Loucy (cell line): ENCODE measurements around the gene ALDH1L2.

Experiments used
- H2AFZ ChIP-seq: fragments of 200-600 bp; sonication (generic); 2 replicates; pipeline ENCODE4 v1.6.0; 2016; ENCODE audit warnings: antibody characterized with exemption, mild to moderate bottlenecking, low read length, moderate library complexity
- H3F3A ChIP-seq: fragments of 200-600 bp; 2 replicates; pipeline ENCODE4 v1.6.0; 2016; ENCODE audit warnings: antibody characterized with exemption, low read depth, mild to moderate bottlenecking
- H3K27me3 ChIP-seq: fragments of 200-600 bp; sonication (generic); 2 replicates; pipeline ENCODE4 v1.6.1; 2014; ENCODE audit warnings: low read length, mild to moderate bottlenecking; ENCODE audit not compliant: insufficient read depth, poor library complexity, severe bottlenecking
- H3K36me3 ChIP-seq: fragments of 200-600 bp; sonication (generic); 2 replicates; pipeline ENCODE4 v1.6.1; 2016; ENCODE audit warnings: low read length; ENCODE audit not compliant: insufficient read depth
- H3K4me1 ChIP-seq: fragments of 200-600 bp; sonication (generic); 2 replicates; pipeline ENCODE4 v1.5.1; 2014; ENCODE audit warnings: low read length, mild to moderate bottlenecking; ENCODE audit not compliant: insufficient read depth, poor library complexity, severe bottlenecking
- H3K4me2 ChIP-seq: fragments of 200-600 bp; sonication (generic); 2 replicates; pipeline ENCODE4 v1.6.0; 2014; ENCODE audit warnings: antibody characterized with exemption, low read length, low read depth, mild to moderate bottlenecking; ENCODE audit not compliant: poor library complexity, severe bottlenecking
- H3K4me3 ChIP-seq: fragments of 200-600 bp; sonication (generic); 2 replicates; pipeline ENCODE4 v1.5.1; 2014; ENCODE audit warnings: low read length, mild to moderate bottlenecking, mixed read lengths; ENCODE audit not compliant: poor library complexity, severe bottlenecking
- H3K79me2 ChIP-seq: fragments of 200-600 bp; sonication (generic); 2 replicates; pipeline ENCODE4 v1.6.1; 2014; ENCODE audit warnings: low read length; ENCODE audit not compliant: insufficient read depth
- H3K9ac ChIP-seq: fragments of 200-600 bp; sonication (generic); 2 replicates; pipeline ENCODE4 v1.6.0; 2014; ENCODE audit warnings: mild to moderate bottlenecking, low read depth, low read length, moderate library complexity; ENCODE audit not compliant: poor library complexity, severe bottlenecking
- H3K9me2 ChIP-seq: fragments of 200-600 bp; sonication (generic); replicated peaks from 2 replicates; pipeline ENCODE4 v1.6.1; 2016; ENCODE audit warnings: low read depth, low read length, mixed read lengths
- H3K9me3 ChIP-seq: fragments of 200-600 bp; sonication (generic); 2 replicates; pipeline ENCODE4 v1.6.1; 2014; ENCODE audit warnings: mild to moderate bottlenecking, antibody characterized with exemption, low read length, low read depth; ENCODE audit not compliant: insufficient read depth
- H4K20me1 ChIP-seq: fragments of 200-600 bp; sonication (generic); 2 replicates; pipeline ENCODE4 v1.6.0; 2014; ENCODE audit warnings: antibody characterized with exemption, low read length, mild to moderate bottlenecking; ENCODE audit not compliant: insufficient read depth, poor library complexity, severe bottlenecking
- EZH2phosphoT487 ChIP-seq: fragments of 200-600 bp; IDR thresholded peaks from 2 replicates; pipeline ENCODE4 v1.6.1; 2018; ENCODE audit warnings: antibody characterized with exemption, mild to moderate bottlenecking, moderate library complexity, borderline replicate concordance
- TF ChIP-seq, protein P1 (sequence below): fragments of 200-600 bp; sonication (generic); conservative IDR thresholded peaks from 2 replicates; pipeline ENCODE4 v1.5.1; 2014; ENCODE audit warnings: mild to moderate bottlenecking, antibody characterized with exemption, low read length

The ALDH1L2 gene

DNA sequence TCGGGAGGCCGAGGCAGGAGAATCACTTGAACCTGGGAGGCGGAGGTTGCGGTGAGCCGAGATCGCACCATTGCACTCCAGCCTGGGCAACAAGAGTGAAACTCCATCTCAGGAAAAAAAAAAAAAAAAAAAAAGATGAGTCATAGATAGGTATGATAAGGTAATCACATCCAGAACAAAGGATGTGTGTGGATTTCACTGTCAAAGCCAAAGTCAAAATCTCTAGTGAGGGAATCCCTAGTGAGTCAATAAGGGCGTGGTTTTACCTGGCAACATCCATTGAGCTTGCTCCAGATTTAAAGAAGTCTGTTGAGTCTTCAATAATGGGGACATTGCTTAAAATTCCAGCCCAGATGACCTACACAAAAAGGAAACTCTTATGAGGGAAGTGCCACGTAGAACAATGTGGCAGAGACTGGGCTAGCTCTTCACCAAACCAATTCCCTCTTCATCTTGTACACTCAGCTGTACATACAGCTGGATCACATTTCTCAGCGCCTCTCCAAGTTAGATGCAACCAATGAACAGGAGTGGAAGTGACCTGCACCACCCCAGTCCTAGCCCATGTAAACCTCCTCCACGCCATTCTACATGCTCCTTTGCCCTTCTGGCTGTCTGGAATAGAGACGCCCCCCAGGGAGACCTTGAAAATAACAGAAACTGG lies 23.4 kb downstream of the ALDH1L2 start:
- TF ChIP-seq EZH2phosphoT487, result no peak
- TF ChIP-seq, protein P1, sequence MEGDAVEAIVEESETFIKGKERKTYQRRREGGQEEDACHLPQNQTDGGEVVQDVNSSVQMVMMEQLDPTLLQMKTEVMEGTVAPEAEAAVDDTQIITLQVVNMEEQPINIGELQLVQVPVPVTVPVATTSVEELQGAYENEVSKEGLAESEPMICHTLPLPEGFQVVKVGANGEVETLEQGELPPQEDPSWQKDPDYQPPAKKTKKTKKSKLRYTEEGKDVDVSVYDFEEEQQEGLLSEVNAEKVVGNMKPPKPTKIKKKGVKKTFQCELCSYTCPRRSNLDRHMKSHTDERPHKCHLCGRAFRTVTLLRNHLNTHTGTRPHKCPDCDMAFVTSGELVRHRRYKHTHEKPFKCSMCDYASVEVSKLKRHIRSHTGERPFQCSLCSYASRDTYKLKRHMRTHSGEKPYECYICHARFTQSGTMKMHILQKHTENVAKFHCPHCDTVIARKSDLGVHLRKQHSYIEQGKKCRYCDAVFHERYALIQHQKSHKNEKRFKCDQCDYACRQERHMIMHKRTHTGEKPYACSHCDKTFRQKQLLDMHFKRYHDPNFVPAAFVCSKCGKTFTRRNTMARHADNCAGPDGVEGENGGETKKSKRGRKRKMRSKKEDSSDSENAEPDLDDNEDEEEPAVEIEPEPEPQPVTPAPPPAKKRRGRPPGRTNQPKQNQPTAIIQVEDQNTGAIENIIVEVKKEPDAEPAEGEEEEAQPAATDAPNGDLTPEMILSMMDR, result no peak
- no peaks in the 10 kb centered on the region for H3K9me2 ChIP-seq
- H3K4me1 ChIP-seq, result no peaks in the 10 kb centered on the region
- H2AFZ ChIP-seq, result no peak overlapping the region
- H3K9ac ChIP-seq, result no peak overlapping the region
- H3K4me2 ChIP-seq, result no peak overlapping the region
- H3K36me3 ChIP-seq, result no peaks in the 10 kb centered on the region
- H3K79me2 ChIP-seq, result no peaks in the 10 kb centered on the region
- no peaks in the 10 kb centered on the region for H3K27me3 ChIP-seq
- H3F3A ChIP-seq, result no peaks in the 10 kb centered on the region
- H3K4me3 ChIP-seq, result no peak overlapping the region
- peaks cover 2% of the 10 kb centered on the region; the same call in 1 of the 2 replicates for H3K9me3 ChIP-seq
- no peaks in the 10 kb centered on the region for H4K20me1 ChIP-seq

GRCh38 chr12:105057174-105057573 lies 27.1 kb downstream of the ALDH1L2 start:
- Histone ChIP-seq H3K4me1 (no peaks in the 10 kb centered on the region), H3F3A (no peaks in the 10 kb centered on the region), H2AFZ (no peak overlapping the region), H4K20me1 (no peaks in the 10 kb centered on the region), H3K9me2 (no peaks in the 10 kb centered on the region), H3K4me3 (no peak overlapping the region), H3K36me3 (no peaks in the 10 kb centered on the region), H3K9me3 (peaks cover 3% of the 10 kb centered on the region; the same call in 1 of the 2 replicates), H3K79me2 (no peaks in the 10 kb centered on the region), H3K27me3 (no peaks in the 10 kb centered on the region), H3K4me2 (no peak overlapping the region), H3K9ac (no peak overlapping the region)
- TF ChIP-seq, protein P1, result no peak
- no peak for TF ChIP-seq EZH2phosphoT487

DNA sequence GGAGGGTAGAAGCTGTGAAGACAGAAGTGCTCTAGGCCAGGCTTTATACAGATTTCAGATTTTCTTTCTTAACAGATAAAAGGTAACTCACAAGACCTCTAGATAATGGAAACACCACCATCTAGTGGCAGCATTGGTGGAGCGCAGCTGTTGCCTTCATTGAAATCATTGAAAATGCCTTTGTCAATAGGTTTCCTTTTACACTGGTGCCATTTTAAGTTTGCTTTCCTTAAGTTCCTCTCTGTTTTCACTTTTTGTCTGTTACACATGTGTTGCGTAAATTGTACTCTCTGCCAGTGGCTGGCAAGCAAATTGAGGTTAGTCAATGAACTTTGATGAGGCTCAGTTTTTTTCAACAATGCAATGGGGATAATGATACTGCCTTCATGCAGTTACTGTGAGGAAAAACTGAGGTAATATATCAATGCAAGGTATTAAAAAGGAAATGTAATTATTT lies 31.1 kb downstream of the ALDH1L2 start:
- no peaks in the 10 kb centered on the region for H3K9me2 ChIP-seq
- no peaks in the 10 kb centered on the region for H3K36me3 ChIP-seq
- peak overlapping the region; percentile 76; the same call in 1 of the 2 replicates for H2AFZ ChIP-seq
- no peaks in the 10 kb centered on the region for H3K79me2 ChIP-seq
- H3K9me3 ChIP-seq, result peaks cover 3% of the 10 kb centered on the region; the same call in 1 of the 2 replicates
- H4K20me1 ChIP-seq, result no peaks in the 10 kb centered on the region
- no peaks in the 10 kb centered on the region for H3F3A ChIP-seq
- no peak overlapping the region for H3K9ac ChIP-seq
- no peaks in the 10 kb centered on the region for H3K4me1 ChIP-seq
- no peaks in the 10 kb centered on the region for H3K27me3 ChIP-seq
- H3K4me2 ChIP-seq, result no peak overlapping the region
- TF ChIP-seq EZH2phosphoT487, result no peak
- TF ChIP-seq, protein P1, result peak; percentile 98
- no peak overlapping the region for H3K4me3 ChIP-seq
